GM21515 (cell line): ENCODE data around the gene PLCH1.

ENCODE experiments used
- ATAC-seq: cut with Tn5 transposase; IDR thresholded peaks from one replicate; pipeline ENCODE4 v1.9.1; 2021; ENCODE audit not compliant: unreplicated experiment

PLCH1 gene

DNA sequence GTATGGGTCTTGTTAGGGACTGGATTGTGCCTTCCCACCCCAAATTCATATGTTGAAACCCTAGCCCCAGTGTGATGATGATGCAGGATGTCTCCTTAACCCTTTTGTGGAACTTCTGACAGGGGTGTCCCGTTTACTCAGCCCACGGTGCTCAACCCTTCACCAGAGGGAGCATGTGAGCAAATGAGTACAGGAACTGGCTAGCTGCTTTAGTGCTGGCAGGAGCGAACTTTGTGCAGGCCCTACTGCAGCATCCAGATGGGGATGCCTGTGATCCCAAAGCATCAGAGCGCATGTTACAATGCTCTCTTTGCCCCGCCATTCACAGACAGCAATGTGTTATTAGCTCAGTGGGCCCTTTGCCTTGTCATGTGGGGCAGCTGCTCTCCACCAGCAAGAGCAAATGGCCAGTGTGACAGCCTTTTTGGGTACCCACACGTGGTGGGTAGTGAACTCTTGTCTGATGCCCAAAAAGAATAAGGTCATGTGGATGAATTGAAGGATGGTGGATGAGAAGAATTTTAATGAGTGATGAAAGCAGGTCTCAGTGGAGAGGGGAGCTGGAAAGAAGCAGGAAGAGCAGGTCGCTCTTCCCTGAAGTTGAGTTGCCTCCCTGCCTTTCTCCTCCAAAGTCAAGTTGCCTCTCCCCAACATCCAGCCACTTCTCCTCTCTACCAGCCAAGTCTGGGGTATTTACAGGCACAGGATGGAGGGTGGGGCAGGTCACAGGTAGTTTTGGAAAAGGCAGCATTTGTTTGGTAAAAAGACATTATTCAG, 388.1 kb downstream of the PLCH1 start:
- ATAC-seq: no peak

DNA sequence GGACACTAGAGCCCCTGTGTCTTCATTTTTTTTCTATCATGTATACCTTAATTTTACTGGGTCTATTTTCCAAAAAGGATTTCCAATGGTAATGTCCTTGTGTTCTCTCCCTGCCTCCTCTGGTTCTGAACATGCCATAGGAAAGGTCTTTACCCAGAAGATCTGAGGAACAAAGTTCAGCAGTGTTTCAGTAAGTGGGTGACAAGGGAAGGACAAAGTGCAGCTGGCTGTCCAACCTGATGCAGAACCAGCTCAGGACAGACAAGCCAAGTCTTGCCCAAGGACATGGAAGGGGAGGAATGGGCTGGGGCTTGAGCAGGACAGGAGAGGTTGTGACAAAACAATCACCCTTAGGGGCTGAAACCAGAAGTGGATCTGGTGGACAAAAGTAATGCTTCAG, 390.2 kb downstream of the PLCH1 start:
- ATAC-seq: no peak

DNA sequence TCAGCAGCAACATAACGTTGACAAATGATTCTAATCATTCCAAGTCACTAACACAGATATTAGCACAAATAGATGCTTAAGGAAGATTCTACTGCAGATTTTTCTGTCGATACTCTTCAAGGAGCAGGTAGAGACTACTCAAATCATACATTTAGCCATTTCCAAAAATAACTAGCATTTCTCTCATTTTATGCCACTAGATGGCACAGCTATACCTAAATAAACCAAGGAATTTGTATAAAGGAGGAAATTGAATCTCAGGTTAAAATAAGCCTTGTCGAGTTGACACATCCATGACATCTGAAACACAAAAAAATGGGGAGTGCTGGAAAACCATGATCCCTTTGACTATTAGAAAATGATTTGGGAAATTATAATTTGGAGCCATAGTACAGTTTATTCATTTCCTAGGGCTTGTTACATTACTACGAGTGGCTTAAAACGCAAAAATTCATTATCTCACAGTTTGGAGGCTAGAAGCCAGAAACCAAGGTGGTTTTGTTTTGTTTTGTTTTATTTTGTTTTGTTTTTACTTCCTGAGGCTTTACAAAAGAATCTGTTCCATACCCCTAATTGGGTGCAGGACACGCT, 391.9 kb downstream of the PLCH1 start:
- ATAC-seq: no peak

DNA sequence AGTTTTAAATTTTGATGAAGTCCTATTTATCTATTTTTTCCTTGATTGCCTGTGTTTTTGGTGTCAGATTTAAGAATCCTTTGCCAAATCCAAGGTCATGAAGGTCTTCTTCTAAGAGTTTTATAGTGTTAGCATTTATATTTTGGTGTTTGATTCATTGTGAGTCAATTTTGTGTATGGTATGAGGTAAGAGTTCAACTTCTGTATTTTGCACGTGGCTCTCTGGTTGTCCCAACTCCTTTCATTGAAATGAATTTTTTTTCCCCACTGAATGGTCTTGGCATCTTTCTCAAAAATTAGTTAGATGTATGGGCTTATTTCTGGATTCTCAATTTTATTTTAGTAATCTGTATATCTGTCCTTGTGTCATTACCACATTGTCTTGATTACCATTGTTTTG, 394.3 kb downstream of the PLCH1 start:
- no peak for ATAC-seq

DNA sequence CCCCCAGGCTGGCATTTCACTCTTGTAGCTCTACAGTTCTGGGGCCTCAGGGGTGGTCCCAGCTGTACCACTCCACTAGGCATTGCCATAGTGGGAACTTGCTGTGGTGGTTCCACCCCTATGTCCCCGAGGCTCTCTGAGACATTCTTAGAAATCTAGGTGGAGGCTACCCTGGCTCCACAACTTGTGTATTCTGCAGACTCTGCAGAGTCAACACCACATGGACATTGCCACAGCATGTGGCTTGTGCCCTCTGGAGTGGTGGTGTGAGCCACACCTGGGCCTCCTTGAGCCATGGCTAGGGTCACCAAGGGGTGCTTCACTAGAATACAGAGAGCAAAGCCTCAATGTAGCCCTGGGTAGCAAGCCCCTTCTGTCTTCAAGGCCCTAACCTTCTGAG, 397.0 kb downstream of the PLCH1 start:
- no peak for ATAC-seq

DNA sequence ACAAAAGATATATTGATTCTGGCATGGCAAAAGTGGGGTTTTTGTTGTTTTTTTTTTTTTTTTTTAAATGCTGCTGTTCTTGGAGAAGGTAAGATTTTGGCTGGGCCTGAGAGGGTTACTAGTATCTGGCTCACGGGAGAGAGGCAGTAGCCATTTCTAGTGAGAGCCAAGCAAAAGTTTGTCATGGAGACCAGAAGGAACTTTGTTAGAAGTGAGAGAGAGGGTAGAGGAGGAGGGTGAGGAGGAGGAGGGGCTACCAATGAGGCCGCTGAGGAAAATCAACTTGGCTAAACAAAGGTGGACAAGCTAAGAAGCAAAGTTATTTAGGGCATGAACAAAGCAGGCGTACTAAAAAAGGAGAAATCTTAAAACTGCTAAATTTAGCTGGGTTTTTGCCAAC, 402.5 kb downstream of the PLCH1 start:
- no peak for ATAC-seq

DNA sequence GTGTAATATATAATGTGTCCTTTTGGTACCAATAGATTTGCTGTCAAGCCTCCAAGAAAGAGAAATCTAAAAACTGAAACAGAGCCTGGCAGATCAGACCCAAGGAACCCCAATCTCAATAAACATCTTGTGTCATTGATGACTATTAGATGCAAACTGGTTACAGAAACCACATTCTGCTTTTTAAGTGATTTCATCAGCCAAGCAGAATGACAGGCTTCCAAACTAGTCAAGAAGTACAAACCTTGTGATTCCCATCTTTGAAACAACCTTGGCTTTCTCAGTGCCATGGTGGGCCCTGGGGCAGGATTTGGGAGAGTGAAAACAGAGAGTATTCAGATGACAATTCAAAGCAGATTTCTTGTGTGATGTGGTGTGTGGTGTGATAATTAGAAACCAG, 405.8 kb downstream of the PLCH1 start:
- ATAC-seq: no peak

DNA sequence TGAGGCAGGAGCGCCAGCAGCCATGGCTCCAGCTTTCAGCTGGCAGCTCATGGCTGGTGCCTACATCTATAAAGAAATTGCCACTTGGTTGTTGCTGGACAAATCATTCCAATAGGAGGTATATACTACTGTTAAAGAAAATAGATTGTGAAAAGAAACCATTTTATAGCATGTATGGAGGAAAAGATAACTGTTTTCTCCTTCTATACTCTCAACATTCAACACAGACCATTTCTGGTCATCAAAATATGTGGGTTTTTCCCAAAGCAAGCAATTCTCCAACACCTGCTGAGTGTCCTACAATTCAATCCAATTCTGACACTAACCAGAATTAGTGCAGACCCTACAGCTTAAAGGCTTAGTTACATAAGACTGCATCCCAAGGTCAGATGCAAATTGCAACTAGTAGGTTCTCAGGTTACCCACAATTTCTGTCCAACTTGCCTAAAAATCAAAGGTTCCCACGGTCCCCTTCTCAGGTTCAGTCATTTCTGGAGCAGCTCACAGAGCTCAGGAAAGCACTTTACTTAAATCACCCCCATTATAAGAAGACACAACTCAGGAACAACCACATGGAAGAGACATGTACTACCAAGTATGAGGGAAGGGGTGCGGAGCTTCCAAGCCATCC, 409.0 kb downstream of the PLCH1 start:
- peak; percentile 41 for ATAC-seq

DNA sequence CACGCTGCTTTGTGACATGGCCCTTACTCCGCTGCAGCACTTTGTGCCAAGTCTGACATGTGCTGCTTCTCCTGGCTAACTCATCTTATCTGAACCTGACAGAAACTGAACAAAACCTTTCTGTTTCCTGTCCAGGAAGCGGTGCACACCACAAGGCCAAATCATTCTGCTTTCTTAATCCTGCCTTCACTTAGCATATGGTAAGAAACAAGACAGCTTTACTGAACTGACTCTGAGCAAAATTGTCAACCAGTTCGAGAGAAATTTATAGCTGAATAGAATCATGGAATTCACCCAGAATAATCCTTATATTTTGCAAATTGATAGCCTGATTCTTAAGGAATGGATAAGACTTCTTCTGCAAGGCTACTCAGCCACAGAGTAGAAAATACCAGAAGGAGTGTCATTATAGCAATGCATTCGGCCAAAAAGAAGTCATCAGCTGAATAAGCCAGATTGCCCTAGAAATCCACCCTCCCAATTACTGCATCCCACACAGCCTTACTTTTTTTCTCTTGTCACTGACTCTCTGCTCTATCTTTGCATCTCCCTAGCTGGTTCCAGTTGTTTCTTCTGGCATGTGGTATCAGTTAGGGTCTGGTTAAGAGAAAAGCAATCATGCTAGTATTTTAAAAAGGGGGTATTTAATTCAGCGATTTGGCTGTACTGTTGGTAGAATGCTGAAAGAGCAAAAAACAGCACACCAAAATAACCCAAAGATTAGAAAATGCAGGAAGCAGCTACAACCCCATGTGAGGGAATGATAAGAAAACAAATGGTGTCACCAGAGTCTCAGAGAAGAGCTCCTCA, 409.8 kb downstream of the PLCH1 start:
- ATAC-seq: peak; percentile 96

DNA sequence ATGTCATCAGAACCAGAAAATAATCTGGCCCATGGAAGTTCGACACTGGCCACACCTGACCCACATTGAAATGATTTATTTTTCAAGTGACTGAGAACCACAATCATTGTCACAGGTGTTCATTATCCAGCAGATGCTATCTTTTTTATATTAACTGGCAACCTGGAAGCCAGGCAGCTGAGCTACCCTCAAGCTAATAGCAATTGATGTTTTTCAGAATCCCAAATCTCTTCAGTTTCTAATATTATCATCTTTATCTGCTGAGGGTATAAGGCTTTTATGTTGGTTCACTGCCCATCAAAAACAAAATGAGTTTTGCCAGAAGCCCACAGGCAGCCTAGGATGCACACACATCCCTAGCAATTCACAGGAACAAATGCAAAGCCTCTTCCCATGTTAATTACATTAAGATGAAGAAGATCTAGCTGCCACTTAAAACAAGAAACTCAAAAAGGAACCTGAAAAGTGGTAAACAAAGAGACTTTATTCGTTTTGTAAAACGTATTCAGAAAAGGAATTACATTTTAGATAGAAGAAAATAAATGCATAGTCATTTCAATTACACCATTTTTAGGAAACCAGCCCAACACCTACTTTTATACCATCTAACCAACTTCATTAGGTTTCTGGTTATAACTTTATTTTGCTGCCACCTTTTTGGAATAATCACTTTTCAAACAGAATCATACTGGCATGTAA, 410.5 kb downstream of the PLCH1 start:
- ATAC-seq: no peak

DNA sequence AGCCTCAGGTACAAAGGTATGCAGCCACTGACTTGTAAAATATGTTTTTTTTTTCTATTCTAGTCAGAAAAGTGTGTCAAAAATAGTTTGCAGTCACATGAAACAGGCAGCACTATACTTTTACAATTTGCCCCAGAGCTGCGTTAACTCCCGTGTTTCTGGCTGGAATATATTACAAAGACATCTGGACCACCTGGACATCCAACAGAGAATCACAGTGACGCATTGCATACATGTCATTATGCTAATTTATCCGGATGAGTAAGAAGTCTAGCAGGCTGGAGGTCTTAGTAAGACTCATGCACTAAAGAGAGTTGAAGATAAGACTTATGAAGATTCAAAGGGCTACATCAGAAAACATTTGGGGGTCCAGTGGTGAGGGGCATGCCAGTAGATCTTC, 412.2 kb downstream of the PLCH1 start:
- ATAC-seq: no peak

DNA sequence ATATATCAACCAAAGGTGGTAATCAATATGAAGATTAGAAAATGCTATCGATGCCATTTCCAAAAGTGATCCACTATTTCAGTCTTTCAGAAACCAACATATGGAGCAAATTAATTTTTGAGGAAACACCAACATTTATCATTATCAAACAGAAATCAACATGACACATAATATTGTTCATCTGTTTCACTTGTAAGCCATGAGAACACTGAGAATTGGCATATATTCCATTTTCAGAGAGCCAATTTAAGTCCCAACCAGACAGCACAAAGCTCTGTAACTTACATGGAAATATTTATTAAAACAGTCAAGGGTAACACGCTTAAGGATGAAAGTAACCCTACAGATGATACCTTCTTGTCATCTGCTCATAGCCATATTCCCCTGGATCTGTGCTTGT, 413.8 kb downstream of the PLCH1 start:
- no peak for ATAC-seq

DNA sequence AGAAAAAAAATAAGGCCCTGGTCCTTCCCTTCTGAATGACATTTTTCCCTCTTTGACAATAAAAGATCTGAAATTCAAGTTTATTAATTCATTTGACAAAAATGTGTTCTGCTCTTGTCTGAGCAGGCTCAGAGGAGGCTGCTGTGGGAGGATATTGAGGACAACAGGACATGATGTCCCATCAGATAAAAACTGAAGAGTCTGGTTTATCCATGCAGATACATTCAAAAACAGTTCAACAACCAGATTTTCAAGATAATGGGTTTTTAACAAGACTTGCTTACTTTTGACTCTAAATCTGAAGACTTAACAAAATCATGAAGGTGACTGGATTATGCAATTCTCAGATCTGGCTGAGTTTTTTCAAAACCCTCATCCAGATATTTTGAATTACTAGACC, 414.5 kb downstream of the PLCH1 start:
- ATAC-seq: no peak

DNA sequence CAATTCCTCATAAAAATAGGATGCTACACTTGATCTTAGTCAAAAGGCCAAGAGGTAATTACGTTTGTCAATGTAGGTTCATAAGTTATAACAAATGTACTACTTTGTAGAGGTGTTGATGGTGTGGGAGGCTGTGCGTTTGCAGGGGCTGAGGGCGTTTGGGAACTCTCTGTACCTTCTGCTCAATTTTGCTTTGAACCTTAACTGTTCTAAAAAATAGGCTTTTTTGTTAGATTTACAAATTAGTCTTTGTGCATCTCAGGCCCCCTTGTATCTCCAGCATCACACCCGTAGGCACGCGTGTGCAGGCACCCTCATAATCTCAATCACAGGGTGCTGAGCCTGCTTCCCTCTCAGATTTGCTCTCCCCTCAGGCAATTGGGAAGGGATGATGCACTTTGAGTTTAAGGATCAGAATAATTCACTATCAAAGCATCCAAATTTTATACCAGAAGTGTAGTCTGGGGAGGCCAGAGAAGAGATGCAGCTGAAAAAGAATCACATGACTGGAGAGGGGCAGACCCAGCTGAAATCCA, 415.3 kb downstream of the PLCH1 start:
- ATAC-seq: no peak

DNA sequence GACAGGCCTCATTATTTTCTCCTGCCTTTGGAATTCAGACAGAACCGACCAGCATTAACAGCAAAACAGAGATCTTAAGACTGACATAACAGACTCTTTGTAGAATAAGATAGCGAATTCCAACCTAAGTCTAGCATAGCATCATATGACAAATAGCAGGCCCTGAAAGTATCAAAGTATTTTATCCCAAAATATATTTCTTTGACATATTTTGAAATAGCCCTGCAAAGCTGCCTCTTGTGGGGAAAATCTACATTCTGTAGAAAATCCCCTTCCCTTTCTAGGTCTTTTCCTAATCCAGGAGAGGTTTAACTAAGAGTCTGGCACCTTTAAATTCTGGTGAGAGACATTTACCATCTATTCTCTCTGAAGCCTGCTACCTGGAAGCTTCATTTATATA, 417.0 kb downstream of the PLCH1 start:
- ATAC-seq: no peak

DNA sequence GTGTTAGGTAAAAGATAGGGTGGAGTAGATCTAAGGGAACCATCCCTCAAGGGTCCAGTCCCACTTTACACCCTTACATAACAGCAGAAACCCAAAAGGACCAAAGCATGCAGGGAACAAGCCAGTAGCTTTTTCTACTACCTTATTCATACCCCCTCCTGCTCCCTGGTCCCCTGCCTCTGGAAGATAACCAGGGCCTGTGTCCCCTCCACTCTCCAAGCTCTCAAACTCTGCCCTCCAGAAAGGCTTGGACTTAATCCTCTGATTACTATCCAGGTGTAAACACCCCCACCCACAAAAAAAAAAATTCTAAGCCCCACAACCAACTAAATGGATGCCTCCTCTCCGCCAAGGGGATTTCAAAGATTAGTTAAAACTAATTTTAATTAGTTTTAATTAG, 417.4 kb downstream of the PLCH1 start:
- no peak for ATAC-seq

DNA sequence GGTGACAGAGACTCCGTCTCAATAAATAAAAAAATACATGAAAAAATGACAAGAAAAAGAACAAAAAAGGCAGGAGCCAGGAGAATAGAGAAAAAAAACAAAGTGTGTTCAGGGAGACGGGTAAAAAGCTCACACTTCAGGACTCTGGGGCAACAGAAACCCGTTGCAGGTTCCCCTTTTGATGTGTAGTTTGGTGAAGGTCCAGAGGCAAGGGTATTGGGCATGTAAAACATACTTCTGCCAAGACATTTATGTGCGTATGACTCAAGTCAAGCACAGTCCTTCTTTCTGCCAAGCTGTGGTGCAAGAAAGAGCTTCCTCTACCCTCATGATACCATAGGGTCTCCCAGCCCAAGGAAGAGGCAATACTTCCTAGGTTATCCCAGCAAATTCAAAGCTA, 418.0 kb downstream of the PLCH1 start:
- ATAC-seq: no peak

DNA sequence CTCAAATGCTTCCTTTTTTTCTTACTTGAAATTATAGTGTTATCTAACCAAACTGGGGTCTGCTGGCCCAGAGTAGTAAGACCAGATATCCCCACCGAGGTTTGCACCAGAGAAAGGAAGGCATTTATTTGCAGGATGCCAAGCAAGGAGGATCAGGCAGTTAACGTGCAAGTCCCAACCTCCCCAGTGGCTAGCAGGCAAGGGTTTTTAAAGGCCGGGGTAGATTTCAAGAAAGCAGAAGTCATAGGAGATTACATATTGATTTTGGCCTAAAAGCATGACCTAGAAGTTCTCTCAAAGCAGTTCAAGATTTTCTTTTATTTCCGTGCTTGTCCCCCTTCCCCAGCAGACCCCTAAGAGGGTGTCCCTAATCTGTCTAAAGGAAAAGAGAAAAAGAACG, 418.6 kb downstream of the PLCH1 start:
- ATAC-seq: no peak
